GM19328 (cell line): ENCODE data around the gene ITGAX.
"Not testable (repeated sequence)": the region's sequence is repeated elsewhere in the genome, so short reads cannot be mapped to it uniquely, and the experiment has no call there.

Experiments
- ATAC-seq: cut with Tn5 transposase; IDR thresholded peaks from one replicate; pipeline ENCODE4 v1.9.1; 2021; ENCODE audit warnings: mild to moderate bottlenecking, moderate library complexity; ENCODE audit not compliant: unreplicated experiment

The ITGAX gene

GRCh38 chr16:31404353-31405064, 49.5 kb downstream of the ITGAX start:
- ATAC-seq = no peak

- ATAC-seq = no peak
Measured at GRCh38 chr16:31407406-31407805, 52.4 kb downstream of the ITGAX start.

GRCh38 chr16:31409433-31409832, 54.5 kb downstream of the ITGAX start:
- no peak for ATAC-seq

DNA sequence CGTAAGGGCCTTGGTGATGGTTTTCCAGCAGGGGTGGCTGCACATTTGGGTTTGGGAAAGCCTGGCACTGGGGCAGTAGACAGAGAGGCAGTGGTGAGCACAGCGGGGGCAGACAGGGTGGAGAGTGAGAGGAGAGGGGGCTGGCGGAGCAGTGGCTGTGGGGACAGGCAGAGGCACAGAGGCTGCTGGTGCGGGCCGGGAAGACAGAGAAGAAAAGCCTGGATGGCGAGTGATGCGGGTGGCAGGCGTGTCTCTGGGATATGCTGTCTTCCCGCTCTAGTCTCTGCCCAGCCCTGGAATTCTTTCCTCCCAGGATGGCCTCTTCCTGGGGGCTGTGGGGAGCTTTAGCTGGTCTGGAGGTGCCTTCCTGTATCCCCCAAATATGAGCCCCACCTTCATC, 55.1 kb downstream of the ITGAX start:
- no peak for ATAC-seq

DNA sequence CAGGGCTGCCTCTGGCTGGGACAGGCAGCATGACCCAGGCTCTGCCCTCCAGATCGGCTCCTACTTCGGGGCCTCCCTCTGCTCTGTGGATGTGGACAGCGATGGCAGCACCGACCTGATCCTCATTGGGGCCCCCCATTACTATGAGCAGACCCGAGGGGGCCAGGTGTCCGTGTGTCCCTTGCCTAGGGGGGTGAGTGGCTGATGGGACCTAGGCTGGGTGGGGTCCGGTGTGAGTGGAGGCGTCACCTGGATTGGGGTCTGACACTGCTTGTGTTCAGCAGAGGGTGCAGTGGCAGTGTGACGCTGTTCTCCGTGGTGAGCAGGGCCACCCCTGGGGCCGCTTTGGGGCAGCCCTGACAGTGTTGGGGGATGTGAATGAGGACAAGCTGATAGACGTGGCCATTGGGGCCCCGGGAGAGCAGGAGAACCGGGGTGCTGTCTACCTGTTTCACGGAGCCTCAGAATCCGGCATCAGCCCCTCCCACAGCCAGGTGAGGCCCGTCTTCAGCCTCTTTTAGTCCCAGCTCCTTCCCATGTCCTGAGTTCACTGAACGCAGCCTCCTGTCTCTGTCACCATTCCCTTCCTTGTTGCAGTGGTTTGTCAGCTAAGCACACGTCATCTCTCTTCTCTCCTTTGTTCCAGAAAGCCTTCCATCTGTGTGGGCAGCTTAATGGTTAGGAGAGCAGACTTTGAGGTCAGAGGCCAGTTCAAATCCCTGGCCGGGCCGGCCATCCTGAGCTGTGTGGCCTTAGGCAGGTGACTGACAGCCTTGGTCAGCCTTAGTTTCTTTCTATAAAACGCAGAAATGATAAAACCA, 56.3 kb downstream of the ITGAX start:
- no peak for ATAC-seq

GRCh38 chr16:31412750-31413149, 57.8 kb downstream of the ITGAX start:
- no peak for ATAC-seq

GRCh38 chr16:31413381-31413780, 58.4 kb downstream of the ITGAX start:
- no peak for ATAC-seq

DNA sequence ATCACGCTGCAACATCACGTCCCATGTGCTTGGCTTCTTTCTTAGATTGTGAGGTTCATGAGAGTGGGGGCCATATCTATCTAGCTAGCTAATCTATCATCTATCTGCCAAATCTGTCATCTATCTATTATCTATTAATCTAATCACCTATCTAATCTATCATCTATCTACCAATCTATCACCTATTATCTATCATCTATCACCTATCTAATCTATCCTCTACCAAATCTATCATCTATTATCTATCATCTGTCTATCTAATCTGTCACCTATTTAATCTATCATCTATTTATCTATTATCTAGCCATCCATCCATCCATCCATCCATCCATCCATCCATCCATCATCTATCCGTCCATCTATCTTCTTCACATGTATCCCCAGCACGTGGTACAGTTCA, 59.0 kb downstream of the ITGAX start:
- ATAC-seq = no peak

DNA sequence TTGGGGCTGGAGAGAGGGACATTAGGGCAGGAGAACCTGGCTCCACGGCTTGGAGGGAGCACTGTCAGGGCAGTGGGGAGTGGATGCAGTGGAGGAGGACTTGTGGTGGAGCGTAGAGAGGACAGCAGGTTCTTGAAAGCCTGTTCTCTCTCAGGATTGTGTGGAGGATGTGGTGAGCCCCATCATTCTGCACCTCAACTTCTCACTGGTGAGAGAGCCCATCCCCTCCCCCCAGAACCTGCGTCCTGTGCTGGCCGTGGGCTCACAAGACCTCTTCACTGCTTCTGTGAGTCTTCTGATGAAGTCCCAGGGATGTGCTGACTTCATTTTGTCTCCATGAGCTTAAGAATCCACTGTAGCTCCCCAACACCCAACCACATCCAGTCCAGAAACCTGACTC, 59.7 kb downstream of the ITGAX start:
- no peak for ATAC-seq

DNA sequence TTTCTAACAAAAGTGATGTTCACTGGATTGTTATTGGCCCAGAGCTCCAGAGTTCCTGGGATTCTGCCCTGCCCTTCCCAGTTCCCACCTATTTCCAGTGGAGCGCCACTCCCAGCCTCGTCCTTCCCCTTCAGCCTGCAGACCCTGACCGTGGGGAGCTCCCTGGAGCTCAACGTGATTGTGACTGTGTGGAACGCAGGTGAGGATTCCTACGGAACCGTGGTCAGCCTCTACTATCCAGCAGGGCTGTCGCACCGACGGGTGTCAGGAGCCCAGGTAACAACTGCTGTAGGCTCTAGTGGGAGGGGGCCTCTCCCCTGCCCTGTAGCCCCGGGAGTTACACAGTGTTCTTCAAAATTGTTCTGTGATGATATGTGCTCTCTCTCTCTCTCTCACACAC, 61.4 kb downstream of the ITGAX start:
- no peak for ATAC-seq

DNA sequence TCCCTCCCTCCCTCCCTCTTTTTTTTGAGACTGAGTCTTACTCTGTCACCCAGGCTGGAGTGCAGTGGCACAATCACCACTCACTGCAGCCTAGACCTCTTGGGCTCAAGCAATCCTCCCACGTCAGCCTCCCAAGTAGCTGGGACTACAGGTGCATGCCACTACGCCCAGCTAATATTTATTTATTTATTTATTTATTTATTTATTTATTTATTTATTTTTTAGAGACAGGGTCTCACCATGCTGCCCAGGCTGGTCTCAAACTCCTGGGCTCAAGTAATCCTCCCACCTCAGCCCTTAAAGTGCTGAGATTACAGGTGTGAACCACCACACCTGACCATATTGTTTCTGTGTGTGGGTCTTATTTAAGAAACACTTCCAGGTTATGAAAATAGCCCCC, 62.1 kb downstream of the ITGAX start:
- ATAC-seq = not testable (repeated sequence)

DNA sequence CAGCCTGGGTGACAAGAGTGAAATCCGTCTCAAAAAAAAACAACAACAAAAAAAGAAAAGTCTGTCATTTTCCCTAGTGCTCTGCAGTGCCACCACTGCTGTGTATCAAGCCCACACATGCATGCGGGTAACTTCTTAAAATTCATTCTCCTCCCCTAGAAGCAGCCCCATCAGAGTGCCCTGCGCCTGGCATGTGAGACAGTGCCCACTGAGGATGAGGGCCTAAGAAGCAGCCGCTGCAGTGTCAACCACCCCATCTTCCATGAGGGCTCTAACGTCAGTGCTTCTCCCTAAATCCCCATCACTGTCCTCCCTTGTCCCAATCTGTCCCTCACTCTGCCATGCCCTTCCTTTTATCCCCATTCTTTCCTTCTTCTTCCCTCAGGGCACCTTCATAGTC, 62.9 kb downstream of the ITGAX start:
- ATAC-seq = no peak

- no peak for ATAC-seq
Measured at GRCh38 chr16:31420037-31420436, 65.1 kb downstream of the ITGAX start.

DNA sequence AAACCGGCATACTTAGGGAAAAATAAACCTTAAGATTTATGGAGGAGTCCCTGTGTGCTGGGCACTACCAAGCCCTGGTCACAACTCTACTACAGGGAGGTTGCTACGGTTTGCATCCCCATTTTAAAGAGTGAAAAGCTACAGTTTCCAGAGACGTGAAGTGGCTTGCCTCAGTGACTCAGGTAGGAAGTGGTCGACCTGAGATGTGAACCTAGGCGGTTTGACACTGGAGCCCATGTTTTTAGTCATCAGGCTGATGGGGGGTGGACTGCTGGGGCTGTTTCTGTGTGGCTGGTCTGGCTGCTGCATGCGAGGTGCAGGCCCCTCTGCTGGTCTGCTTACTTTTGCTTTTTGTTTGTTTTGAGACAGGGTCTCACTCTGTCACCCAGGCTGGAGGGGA, 66.6 kb downstream of the ITGAX start:
- ATAC-seq = no peak

DNA sequence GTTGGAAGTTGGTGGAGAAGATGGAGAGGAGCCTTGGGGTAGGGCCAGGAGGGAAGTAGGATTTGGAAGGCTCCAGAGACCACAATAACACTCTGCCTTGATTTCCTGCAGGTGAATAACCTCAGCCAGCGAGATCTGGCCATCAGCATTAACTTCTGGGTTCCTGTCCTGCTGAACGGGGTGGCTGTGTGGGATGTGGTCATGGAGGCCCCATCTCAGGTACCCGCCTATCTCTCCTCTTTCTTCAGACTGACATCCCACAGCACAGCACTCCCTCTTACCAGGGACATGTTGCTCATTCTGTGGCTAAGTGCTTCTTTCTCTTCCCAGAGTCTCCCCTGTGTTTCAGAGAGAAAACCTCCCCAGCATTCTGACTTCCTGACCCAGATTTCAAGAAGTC, 68.3 kb downstream of the ITGAX start:
- no peak for ATAC-seq

GRCh38 chr16:31423801-31424200, 68.8 kb downstream of the ITGAX start:
- no peak for ATAC-seq

DNA sequence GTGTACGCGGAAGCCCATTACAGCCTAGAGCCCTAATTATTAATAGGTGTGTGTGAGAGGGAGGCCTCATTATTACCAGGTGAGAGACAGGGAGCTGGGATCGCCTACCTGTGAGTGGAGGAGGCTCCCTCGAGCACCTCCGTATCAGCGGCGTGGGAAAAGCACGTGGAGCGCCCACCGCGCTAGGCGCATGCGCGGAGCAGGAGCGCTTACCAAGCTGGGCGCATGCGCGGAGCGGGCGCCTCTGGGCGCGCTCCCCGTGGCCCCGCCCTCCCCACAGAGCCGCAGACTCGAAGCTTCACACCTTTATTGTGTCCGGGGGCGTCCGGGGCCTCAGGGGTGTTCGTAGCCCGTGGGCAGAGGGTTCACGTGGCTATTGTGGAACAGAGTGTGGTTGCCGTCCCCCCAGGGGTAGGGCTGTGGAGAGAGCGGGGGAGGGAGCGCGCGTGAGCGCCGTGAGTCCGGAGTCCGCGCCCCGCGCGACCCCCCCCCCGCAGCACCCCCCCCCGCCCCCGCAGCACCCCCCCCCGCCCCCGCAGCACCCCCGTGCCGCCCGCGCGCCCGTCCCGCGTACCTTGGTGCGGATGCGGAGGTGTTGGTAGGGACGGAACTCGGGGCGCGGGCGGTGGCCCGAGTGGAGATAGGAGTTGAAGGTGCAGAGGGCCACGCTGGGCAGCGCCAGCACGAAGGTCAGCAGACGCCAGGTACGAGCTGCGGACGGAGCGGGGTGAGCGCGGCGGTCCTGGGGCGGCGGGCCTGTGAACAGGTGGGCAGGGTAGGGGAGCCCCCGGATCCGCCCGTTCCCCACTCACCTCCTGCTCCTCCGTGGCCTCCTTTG, 72.7 kb downstream of the ITGAX start:
- no peak for ATAC-seq

DNA sequence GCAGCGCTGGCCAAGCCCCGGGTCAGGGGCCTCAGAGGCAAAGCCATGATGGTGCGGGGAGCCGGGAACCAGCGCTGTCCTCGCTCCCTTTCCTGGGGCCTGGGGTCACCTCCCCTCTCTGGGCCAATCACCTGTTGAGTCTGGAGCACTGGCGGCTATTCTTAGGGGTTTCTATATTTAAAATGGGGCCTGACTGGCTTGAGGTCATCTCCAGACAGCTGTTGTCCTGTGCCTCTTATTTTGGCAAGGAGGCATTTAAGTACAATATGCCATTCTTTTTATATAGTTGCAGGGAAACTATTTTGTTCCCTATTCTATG, 73.3 kb downstream of the ITGAX start, which contains the start of gene COX6A2:
Gene COX6A2 (minus strand): TSS at position 82 of the 319 bp plus-strand sequence. CDS start 35 bp downstream, at position 47.
- no peak for ATAC-seq

DNA sequence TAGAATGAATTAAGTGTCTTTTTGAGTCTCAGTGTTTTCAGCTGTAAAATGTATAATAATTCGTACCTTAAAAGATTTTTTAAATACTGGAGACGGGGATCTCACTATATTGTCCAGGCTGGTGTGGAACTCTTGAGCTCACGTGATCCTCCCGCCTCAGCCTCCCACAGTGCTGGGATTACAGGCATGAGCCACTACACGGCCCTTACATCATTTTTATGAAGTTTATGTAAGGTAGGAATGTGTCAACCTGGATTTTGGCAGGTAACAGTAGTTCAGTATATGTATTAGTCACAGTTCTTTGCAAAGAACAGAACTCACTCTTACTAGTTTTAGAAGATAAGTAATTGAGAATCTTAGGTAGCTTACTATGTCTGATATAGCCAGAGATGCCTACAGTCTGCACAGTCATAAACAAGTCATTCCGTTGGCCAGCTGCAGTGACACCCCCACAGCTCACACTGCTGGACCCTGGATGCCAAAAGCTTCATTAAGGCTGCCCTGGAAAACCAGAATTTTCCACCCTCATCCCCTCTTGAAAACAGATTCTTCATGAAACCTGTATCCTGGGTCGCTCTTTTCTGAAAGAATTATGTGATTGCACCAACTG, 73.8 kb downstream of the ITGAX start:
- ATAC-seq = no peak

DNA sequence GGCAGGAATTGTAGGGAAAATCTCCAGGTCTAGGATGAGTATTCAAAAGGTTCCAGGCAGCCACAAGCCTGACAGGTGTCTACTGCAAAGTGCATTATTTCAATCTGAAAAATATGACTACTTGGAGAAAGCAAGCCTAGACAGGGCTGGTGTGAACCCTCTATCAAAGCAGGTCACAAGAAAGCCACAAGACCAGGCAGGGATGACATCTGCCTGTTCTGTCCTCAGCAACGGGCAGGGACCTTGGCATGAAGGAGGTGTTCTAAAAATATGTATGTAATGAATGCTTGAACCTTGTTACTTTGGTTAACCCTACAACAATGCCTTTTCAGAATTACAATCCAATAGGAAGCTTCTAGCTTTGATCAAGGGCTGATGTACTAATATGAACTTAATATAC, 74.3 kb downstream of the ITGAX start:
- no peak for ATAC-seq

- ATAC-seq = no peak
Measured at GRCh38 chr16:31429796-31430195, 74.8 kb downstream of the ITGAX start.
